GM12875 (cell line): ENCODE data around the gene GRIP1.

Source experiments
- H3K4me3 ChIP-seq: one replicate; pipeline ENCODE4 v1.5.1; 2011; ENCODE audit warnings: low read depth, low read length, control low read depth
- TF ChIP-seq, protein P1 (sequence below): IDR thresholded peaks from 2 replicates; pipeline ENCODE4 v1.5.1; 2011; ENCODE audit warnings: low read depth, mild to moderate bottlenecking, control low read depth, inconsistent platforms, low read length, moderate library complexity, borderline replicate concordance; ENCODE audit not compliant: insufficient read depth

GRIP1 gene

DNA sequence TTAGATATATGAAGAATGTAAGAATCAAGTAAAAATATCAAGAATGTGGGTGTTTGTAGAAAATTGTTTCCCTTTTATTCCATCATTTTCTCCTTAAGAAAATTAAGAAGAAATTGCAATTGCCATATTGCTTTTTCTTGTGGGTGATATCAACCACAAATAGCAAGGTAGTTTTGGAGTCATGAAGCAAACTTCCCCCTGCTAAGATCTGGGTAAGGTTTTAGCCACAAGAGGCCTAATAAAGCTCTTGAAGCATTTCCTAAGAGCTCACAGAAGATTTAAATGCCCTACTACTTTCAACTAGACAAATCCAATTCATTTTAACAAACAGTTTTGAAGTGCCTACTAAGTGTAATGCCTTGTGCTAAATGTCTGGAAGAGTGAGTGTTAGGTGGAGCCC is 2.6 kb downstream of the GRIP1 start:
- no peak overlapping the region for H3K4me3 ChIP-seq
- TF ChIP-seq, protein P1, sequence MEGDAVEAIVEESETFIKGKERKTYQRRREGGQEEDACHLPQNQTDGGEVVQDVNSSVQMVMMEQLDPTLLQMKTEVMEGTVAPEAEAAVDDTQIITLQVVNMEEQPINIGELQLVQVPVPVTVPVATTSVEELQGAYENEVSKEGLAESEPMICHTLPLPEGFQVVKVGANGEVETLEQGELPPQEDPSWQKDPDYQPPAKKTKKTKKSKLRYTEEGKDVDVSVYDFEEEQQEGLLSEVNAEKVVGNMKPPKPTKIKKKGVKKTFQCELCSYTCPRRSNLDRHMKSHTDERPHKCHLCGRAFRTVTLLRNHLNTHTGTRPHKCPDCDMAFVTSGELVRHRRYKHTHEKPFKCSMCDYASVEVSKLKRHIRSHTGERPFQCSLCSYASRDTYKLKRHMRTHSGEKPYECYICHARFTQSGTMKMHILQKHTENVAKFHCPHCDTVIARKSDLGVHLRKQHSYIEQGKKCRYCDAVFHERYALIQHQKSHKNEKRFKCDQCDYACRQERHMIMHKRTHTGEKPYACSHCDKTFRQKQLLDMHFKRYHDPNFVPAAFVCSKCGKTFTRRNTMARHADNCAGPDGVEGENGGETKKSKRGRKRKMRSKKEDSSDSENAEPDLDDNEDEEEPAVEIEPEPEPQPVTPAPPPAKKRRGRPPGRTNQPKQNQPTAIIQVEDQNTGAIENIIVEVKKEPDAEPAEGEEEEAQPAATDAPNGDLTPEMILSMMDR, result no peak

DNA sequence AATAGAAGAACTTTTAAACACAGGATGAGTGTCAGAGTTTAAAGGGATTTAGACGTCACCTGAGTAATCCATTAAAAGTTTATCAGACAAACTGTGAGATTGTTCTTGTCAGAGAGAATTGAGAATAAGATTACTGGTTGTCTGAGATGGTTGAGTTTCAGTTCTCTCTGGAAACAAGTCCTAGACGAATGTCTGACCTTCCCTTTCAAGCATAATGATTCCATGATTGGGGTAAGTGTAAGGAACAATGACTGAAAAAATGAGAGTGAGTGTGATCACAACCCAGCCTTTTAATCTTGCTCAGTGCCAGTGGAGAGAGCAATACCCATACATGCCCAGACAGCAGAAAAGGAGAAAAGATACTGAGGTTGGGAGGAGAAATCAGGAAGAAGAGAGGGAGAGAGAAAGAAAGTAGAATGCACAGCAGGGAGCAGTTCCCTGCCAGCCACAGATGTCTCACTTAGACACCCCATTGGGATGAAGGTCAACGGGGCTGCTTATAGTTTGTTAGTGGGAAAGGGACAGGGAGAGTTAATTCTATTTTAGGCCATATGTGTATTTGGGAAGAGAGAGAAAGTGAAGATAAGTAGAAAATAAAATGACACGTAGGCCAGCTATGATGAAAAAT is 4.3 kb downstream of the GRIP1 start:
- TF ChIP-seq, protein P1, result no peak
- H3K4me3 ChIP-seq, result no peak overlapping the region

DNA sequence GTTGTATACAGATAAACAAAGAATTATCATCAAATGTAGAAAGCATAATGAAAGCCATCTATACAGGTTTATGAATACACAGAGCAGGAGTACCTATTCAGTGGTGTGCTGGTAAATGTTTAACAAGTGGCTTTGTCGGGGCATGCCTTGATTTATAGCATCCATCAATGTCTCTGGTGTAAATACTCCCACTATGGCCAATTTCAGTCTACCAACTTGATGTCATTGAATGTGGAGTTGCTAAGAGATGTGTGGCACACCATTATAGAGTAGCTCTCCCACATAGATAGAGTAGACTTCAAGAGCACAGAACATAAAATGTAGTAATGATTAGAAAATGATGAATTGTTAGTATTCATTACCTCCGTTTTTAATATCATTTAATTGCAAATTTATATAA is 9.3 kb downstream of the GRIP1 start:
- TF ChIP-seq, protein P1, result no peak
- no peak overlapping the region for H3K4me3 ChIP-seq

DNA sequence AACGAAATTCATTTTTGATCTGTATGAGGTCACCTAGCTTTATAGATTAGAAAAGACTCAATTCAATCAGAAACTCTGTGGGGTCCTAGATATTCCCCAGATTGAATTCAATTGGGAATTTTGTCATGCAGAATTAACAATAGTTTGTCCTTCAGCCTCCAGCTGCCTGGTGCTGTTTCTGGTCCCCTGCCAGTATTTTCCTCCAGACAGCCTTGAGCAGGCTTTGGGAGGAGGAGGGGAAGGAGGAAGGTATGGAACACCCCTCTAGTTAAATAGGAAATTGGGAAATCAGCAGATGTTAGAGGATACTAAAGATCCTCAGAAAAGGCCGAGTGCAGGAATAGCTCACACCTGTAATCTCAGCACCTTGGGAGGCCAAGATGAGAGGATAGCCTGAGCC is 10.6 kb downstream of the GRIP1 start:
- TF ChIP-seq, protein P1, result no peak
- H3K4me3 ChIP-seq, result no peak overlapping the region

DNA sequence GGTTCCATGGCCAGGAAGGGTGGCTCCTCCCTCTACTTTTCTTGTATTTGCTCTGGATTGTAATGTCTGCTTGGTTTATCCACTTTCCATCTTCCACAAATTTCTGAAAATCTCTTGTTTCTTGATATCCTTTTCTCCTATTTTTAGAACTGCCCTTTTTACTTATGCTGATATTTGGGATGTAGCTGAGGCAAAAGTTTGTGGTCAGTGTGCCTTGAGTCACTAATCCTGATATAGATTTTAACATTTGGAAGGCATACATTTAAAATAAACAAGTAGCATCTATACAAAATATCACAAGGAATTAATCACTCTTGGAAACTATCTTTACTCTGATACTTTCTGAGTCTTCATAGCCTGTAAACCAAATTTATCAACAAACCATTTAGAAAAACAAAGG is 11.0 kb downstream of the GRIP1 start:
- H3K4me3 ChIP-seq, result no peak overlapping the region
- TF ChIP-seq, protein P1, result no peak

DNA sequence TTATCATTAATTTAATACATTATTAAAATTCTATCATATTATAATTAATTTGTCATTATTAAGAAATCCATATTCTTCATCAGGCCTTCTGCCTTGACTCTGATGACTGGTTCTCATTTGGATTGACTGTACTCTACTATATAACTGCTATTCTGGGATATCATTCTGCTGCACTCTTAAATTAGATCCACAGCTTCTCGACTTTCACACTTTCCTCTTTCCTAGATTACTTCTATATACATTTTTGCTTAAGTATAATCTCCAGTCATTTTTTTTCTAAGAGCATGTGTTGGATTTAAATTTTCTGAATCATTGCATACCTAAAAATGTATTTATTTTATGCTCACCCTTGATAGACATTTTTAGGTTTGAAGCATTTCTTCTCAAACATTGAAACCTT is 12.4 kb downstream of the GRIP1 start:
- TF ChIP-seq, protein P1, result no peak
- H3K4me3 ChIP-seq, result no peak overlapping the region

DNA sequence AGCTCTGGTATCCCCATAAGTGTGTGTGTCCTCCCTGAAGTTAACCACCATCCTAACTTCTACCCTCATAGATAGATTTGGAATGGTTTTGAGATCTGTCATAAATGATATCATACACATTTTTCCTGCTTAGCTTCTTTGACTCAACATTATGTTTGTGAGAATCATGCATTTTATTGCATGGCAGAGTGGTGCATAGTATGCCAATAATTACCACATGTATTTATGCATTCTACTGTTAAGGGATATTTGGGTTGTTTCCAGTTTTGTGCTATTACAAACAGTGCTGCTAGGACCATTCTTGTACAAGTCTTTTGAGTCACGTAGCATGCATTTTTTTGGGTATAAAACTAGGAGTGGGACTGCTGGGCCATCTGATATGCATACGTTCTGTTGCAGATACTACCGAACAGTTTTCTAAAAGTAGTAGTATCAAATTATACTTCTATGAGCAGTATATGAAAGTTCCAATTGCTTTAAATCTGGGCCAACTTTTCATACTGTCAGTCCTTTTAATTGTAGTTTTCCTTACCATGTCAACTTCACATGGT is 13.4 kb downstream of the GRIP1 start:
- TF ChIP-seq, protein P1, result no peak
- H3K4me3 ChIP-seq, result no peak overlapping the region
